Limb (tissue), 2 donors: ENCODE results near the gene EHBP1.
"Not testable (repeated sequence)": the region's sequence is repeated elsewhere in the genome, so short reads cannot be mapped to it uniquely, and the experiment has no call there.

Experiments
- DNase-seq, 2 donors: peaks; one replicate each; pipeline ENCODE4 v3.0.0-alpha.2; 2016; ENCODE audit errors: extremely low spot score in 2 of 2

Gene EHBP1

DNA sequence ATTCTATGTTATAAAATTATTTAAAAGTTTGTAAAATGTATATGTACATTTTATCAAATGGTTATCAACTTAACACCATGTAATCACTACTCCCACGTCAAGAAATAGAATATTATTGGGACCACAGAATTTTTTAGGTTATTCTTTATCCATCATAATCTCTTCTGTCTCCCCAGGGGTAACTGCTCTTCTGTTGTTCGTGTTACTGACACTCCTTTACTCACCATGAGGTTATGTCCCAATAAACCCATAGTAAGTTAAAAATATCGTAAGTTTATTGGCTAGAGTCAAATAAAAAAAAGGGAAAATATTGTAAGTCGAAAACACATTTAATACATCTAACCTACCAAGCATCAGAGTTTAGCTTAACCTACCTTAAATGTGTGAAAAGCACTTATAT, 359.1 kb downstream of the EHBP1 start:
- DNase-seq, result no peak

DNA sequence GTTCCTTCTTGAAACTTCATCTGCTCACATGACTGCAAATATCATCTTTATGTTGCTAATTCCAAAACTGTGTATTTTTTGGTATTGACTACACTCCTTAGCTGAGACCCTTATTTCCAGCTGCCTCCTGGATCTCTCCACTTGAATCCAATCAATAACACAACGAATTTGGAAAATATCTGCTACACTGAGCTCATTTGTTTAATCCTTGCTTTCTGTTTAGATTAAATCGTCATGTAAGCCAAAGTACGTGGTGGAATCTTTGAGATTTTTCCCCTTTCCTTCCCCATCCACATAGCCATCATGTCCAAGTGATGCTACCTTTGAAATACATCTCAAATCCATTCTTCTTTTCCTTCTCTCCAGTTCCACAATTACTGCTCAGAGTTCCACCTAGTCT, 360.8 kb downstream of the EHBP1 start:
- no peak for DNase-seq

- DNase-seq, result no peak
These were observed 361.3 kb downstream of the EHBP1 start for GRCh38 chr2:63066838-63067237.

GRCh38 chr2:63071664-63072063, 366.2 kb downstream of the EHBP1 start:
- no peak for DNase-seq

GRCh38 chr2:63073994-63074393, 368.5 kb downstream of the EHBP1 start:
- no peak for DNase-seq

- DNase-seq, result not testable (repeated sequence)
These were observed 368.9 kb downstream of the EHBP1 start for GRCh38 chr2:63074399-63074798.

GRCh38 chr2:63078852-63079606, 373.5 kb downstream of the EHBP1 start:
- no peak for DNase-seq

- DNase-seq, result no peak
These were observed 375.9 kb downstream of the EHBP1 start for GRCh38 chr2:63081404-63081803.

DNA sequence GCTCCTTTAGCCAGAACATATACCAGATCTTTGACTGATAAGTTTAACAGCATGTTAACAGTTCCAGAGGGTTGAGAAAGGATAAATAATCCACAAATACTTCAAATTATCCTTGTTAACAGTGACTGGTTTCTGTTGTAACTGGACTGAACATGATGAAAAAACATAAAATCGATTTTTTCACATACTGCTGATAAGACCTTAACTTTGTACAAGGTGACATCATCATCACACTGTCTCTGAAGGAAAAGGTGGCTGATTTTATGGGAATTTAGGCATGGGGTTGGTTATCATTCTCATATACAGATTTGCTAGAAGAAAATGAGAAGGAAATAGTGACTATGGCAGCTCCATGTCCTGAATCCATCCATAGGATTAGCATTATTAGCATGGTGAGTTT, 381.2 kb downstream of the EHBP1 start:
- no peak for DNase-seq

DNA sequence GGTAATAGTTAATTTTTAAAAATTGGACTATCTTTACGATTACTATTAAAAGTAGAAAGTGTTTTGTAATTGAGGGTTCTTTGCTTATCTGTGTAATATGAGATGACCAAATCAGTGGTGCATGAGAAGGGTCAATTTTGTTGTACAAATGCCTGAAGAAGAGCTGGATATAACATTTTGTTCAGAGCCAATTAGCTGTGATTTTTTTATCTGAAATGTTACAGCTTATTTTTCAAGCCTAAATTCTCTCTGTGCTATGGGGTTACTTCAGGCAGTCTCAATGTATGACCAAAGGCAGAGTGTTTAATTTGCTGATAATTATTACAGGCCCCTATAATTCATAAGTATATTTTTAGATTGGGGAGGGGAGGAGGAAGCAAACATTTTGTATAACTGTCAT, 386.9 kb downstream of the EHBP1 start:
- DNase-seq, result no peak

GRCh38 chr2:63092857-63093256, 387.3 kb downstream of the EHBP1 start:
- no peak for DNase-seq

DNA sequence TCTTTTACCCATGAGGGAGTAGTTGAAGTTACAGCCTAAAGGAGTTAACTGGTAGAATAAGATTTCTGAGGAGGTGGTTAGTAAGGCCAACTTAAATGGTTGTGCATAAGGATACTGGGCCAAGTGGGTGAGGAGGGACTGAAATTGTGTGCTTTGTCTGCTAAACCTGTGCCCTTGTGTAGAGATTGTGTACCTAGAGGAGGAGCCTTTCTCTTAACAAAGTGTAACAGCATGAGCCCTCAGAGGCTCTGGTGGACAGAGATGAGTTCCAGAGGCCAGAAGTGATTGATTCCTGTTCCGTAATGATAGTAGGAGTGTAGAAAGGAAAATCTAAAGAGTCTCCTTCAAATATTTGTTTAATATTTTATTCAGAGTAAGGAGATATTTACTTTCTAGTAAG, 388.0 kb downstream of the EHBP1 start:
- no peak for DNase-seq
